DMS114 treated with DMSO at 0.1 percent for 48 hours (cell line): Measurements from ENCODE around the gene IRGC.

Experiments used
- DNase-seq: peaks from one replicate; lab custom pipeline; 2025; ENCODE audit not compliant: unreplicated experiment; lab: John Stamatoyannopoulos, UW

Gene IRGC

GRCh38 chr19:43723588-43723987, 7.7 kb downstream of the IRGC start:
- DNase-seq: no peak

- DNase-seq: no peak
Observed at GRCh38 chr19:43724896-43725295, 9.0 kb downstream of the IRGC start.

GRCh38 chr19:43725468-43725867, 9.6 kb downstream of the IRGC start:
- no peak for DNase-seq

GRCh38 chr19:43726736-43727592, 11.1 kb downstream of the IRGC start:
- DNase-seq: no peak

- no peak for DNase-seq
Observed at GRCh38 chr19:43727593-43727853, 11.6 kb downstream of the IRGC start.

GRCh38 chr19:43729919-43730318, 14.0 kb downstream of the IRGC start:
- no peak for DNase-seq

GRCh38 chr19:43731346-43731745, 15.5 kb downstream of the IRGC start:
- DNase-seq: no peak

GRCh38 chr19:43731846-43732245, 16.0 kb downstream of the IRGC start:
- no peak for DNase-seq

GRCh38 chr19:43735013-43735412, 19.1 kb downstream of the IRGC start:
- DNase-seq: no peak

GRCh38 chr19:43735957-43736356, 20.1 kb downstream of the IRGC start:
- DNase-seq: no peak

- no peak for DNase-seq
Observed at GRCh38 chr19:43738780-43739211, 22.9 kb downstream of the IRGC start.

GRCh38 chr19:43739439-43740235, 23.8 kb downstream of the IRGC start:
- DNase-seq: no peak

- DNase-seq: no peak
Observed at GRCh38 chr19:43741075-43741825, 25.4 kb downstream of the IRGC start.

GRCh38 chr19:43743059-43743458, 27.2 kb downstream of the IRGC start:
- no peak for DNase-seq

- no peak for DNase-seq
Observed at GRCh38 chr19:43747557-43748204, 31.8 kb downstream of the IRGC start.

GRCh38 chr19:43748205-43748594, 32.3 kb downstream of the IRGC start:
- no peak for DNase-seq

GRCh38 chr19:43748685-43749084, 32.8 kb downstream of the IRGC start:
- DNase-seq: no peak

GRCh38 chr19:43749152-43749551, 33.3 kb downstream of the IRGC start:
- DNase-seq: no peak

- DNase-seq: no peak
Observed at GRCh38 chr19:43749898-43750297, 34.0 kb downstream of the IRGC start.

GRCh38 chr19:43751466-43752220, 35.8 kb downstream of the IRGC start:
- DNase-seq: no peak
